Measurements from ENCODE around the gene SLC35F3.
"Not testable (repeated sequence)": the region's sequence is repeated elsewhere in the genome, so short reads cannot be mapped to it uniquely, and the experiment has no call there.

The SLC35F3 gene

GRCh38 chr1:234106032-234106431 lies 201.6 kb downstream of the SLC35F3 start:
- DNase-seq (ENCODE audit: low read depth) = no peak

GRCh38 chr1:234107416-234108021 lies 203.0 kb downstream of the SLC35F3 start:
- no peak for DNase-seq (ENCODE audit: low read depth)

GRCh38 chr1:234108921-234109320 lies 204.4 kb downstream of the SLC35F3 start:
- DNase-seq (ENCODE audit: low read depth) = no peak

GRCh38 chr1:234109840-234110239 lies 205.4 kb downstream of the SLC35F3 start:
- DNase-seq (ENCODE audit: low read depth) = no peak

- DNase-seq (ENCODE audit: low read depth) = no peak
Measured at GRCh38 chr1:234111458-234112142, 207.1 kb downstream of the SLC35F3 start.

- no peak for DNase-seq (ENCODE audit: low read depth)
Measured at GRCh38 chr1:234114648-234115307, 210.3 kb downstream of the SLC35F3 start.

GRCh38 chr1:234118911-234119310 lies 214.4 kb downstream of the SLC35F3 start:
- no peak for DNase-seq (ENCODE audit: low read depth)

- no peak for DNase-seq (ENCODE audit: low read depth)
Measured at GRCh38 chr1:234119431-234119830, 215.0 kb downstream of the SLC35F3 start.

- DNase-seq (ENCODE audit: low read depth) = no peak
Measured at GRCh38 chr1:234120327-234120944, 216.0 kb downstream of the SLC35F3 start.

GRCh38 chr1:234121659-234122058 lies 217.2 kb downstream of the SLC35F3 start:
- not testable (repeated sequence) for DNase-seq (ENCODE audit: low read depth)

- DNase-seq (ENCODE audit: low read depth) = not testable (repeated sequence)
Measured at GRCh38 chr1:234122571-234122970, 218.1 kb downstream of the SLC35F3 start.

- no peak for DNase-seq (ENCODE audit: low read depth)
Measured at GRCh38 chr1:234123867-234124266, 219.4 kb downstream of the SLC35F3 start.

GRCh38 chr1:234125283-234125682 lies 220.8 kb downstream of the SLC35F3 start:
- peak; percentile 8 for DNase-seq (ENCODE audit: low read depth)

- DNase-seq (ENCODE audit: low read depth) = no peak
Measured at GRCh38 chr1:234125714-234126113, 221.2 kb downstream of the SLC35F3 start.

GRCh38 chr1:234127026-234127671 lies 222.7 kb downstream of the SLC35F3 start:
- DNase-seq (ENCODE audit: low read depth) = no peak

- DNase-seq (ENCODE audit: low read depth) = no peak
Measured at GRCh38 chr1:234132795-234133194, 228.3 kb downstream of the SLC35F3 start.

GRCh38 chr1:234134878-234135277 lies 230.4 kb downstream of the SLC35F3 start:
- DNase-seq (ENCODE audit: low read depth) = no peak

GRCh38 chr1:234135501-234135900 lies 231.0 kb downstream of the SLC35F3 start:
- no peak for DNase-seq (ENCODE audit: low read depth)

GRCh38 chr1:234136073-234136472 lies 231.6 kb downstream of the SLC35F3 start:
- no peak for DNase-seq (ENCODE audit: low read depth)

GRCh38 chr1:234139966-234140365 lies 235.5 kb downstream of the SLC35F3 start:
- DNase-seq (ENCODE audit: low read depth) = no peak

GRCh38 chr1:234140388-234140787 lies 235.9 kb downstream of the SLC35F3 start:
- no peak for DNase-seq (ENCODE audit: low read depth)

- no peak for DNase-seq (ENCODE audit: low read depth)
Measured at GRCh38 chr1:234141006-234141405, 236.5 kb downstream of the SLC35F3 start.
